ENCODE measurements around the gene DCST1.

The DCST1 gene

GRCh38 chr1:155070721-155071569 is 37.3 kb downstream of the DCST1 start:
- TF ChIP-seq GATA3 (IDR thresholded peaks at IDR 0.05; ENCODE audit: low read depth, low read length), result no peak
- TF ChIP-seq GATA2 (IDR thresholded peaks at IDR 0.05; ENCODE audit: low read depth, low read length), result peak; percentile 65; the same call in 1 of the 2 replicates

DNA sequence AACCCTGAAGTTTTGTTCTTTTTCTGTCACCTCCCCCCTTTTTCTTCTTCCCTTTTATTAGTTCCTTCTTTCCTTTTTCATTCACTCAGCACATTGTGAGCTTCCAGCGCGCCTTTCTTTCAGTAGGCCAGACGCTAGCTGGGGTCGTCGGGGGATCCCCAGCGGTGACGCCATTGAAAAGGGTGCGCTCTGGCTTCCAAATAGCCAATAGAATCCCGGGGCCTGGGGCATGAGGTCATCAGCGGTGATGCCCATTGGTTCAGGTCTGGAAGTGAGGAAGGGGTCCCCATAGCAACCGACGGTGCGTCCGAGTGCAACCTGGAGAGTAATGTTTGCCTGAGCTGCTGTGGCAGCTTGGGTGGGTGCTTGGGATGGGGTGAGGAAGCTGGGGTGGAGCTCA is 38.1 kb downstream of the DCST1 start:
- TF ChIP-seq GATA3 (IDR thresholded peaks at IDR 0.05; ENCODE audit: low read depth, low read length) (no peak), GATA2 (IDR thresholded peaks at IDR 0.05; ENCODE audit: low read depth, low read length) (no peak)

GRCh38 chr1:155072531-155073289 is 39.1 kb downstream of the DCST1 start:
- TF ChIP-seq GATA2 (IDR thresholded peaks at IDR 0.05; ENCODE audit: low read depth, low read length), result no peak

- no peak for TF ChIP-seq GATA2 (IDR thresholded peaks at IDR 0.05; ENCODE audit: low read depth, low read length)
- no peak for TF ChIP-seq GATA3 (IDR thresholded peaks at IDR 0.05; ENCODE audit: low read depth, low read length)
Observed at GRCh38 chr1:155073377-155074242, 40.0 kb downstream of the DCST1 start.

- TF ChIP-seq GATA2 (IDR thresholded peaks at IDR 0.05; ENCODE audit: low read depth, low read length), result no peak
- no peak for TF ChIP-seq GATA3 (IDR thresholded peaks at IDR 0.05; ENCODE audit: low read depth, low read length)
Observed at GRCh38 chr1:155075535-155075934, 41.9 kb downstream of the DCST1 start.

GRCh38 chr1:155076371-155076770 is 42.7 kb downstream of the DCST1 start:
- no peak for TF ChIP-seq GATA2 (IDR thresholded peaks at IDR 0.05; ENCODE audit: low read depth, low read length)
- TF ChIP-seq GATA3 (IDR thresholded peaks at IDR 0.05; ENCODE audit: low read depth, low read length), result no peak

- TF ChIP-seq GATA3 (IDR thresholded peaks at IDR 0.05; ENCODE audit: low read depth, low read length) (no peak), GATA2 (IDR thresholded peaks at IDR 0.05; ENCODE audit: low read depth, low read length) (no peak)
Observed at GRCh38 chr1:155077346-155077745, 43.7 kb downstream of the DCST1 start.

DNA sequence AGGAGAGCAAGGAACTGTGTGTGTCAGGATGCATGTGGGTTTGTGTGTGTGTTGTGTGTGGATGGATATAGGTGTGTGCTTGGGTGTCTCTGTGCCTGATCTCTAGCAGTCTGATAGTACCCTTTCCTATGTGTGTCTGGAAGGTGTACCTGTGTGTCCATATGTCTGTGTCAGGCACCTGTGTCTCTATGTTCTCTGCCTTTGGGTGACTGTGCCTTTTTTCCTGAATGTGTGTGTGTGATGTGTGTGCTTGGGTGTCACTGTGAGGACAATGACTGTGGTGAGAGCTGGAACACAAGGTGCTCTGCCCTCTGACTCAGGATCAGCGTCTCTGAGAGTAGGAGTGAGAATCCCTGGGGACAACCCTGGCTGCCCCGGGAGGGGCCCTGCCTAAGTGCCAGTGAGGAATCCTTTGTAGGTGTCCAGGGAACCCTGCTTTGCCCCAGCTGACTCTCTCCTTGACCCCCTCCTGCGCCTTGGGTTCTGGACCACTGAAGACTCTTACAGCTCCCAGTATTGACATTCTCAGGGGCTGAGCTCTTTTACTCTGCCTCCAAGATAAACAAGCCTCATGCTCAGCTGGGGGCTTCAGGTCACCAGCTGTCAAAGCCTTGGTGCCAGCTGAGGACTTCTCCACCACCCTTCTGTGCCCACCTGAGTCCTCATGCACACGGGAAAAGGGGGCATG is 44.3 kb downstream of the DCST1 start:
- TF ChIP-seq GATA2 (IDR thresholded peaks at IDR 0.05; ENCODE audit: low read depth, low read length), result no peak
- TF ChIP-seq GATA3 (IDR thresholded peaks at IDR 0.05; ENCODE audit: low read depth, low read length), result no peak

GRCh38 chr1:155078469-155079209 is 45.0 kb downstream of the DCST1 start, which contains the start of gene EFNA3:
EFNA3 (plus strand) TSS chr1:155078837; CDS start chr1:155078942, 105 bp downstream.
- TF ChIP-seq GATA2 (IDR thresholded peaks at IDR 0.05; ENCODE audit: low read depth, low read length), result peak; percentile 96
- no peak for TF ChIP-seq GATA3 (IDR thresholded peaks at IDR 0.05; ENCODE audit: low read depth, low read length)

GRCh38 chr1:155079210-155079486 is 45.5 kb downstream of the DCST1 start:
- TF ChIP-seq GATA2 (IDR thresholded peaks at IDR 0.05; ENCODE audit: low read depth, low read length), result no peak
- TF ChIP-seq GATA3 (IDR thresholded peaks at IDR 0.05; ENCODE audit: low read depth, low read length), result no peak

- no peak for TF ChIP-seq GATA3 (IDR thresholded peaks at IDR 0.05; ENCODE audit: low read depth, low read length)
- no peak for TF ChIP-seq GATA2 (IDR thresholded peaks at IDR 0.05; ENCODE audit: low read depth, low read length)
Observed at GRCh38 chr1:155079487-155080311, 46.1 kb downstream of the DCST1 start.

Measured in SH-SY5Y (cell line).